GM12872 (cell line): ENCODE results near the gene ZNF335.

Source experiments
- CTCF ChIP-seq: IDR thresholded peaks from 3 replicates; pipeline ENCODE4 v1.5.1; 2011; ENCODE audit warnings: low read depth, mild to moderate bottlenecking, low read length, moderate library complexity; ENCODE audit not compliant: insufficient read depth

The ZNF335 gene

GRCh38 chr20:45902199-45902701, 69.8 kb downstream of the ZNF335 start:
- no peak for TF ChIP-seq CTCF

- TF ChIP-seq CTCF: no peak
These were observed 72.8 kb downstream of the ZNF335 start for GRCh38 chr20:45899046-45899835.
